NCI-H2081 treated with DMSO at 0.1 percent for 48 hours (cell line): ENCODE results near the gene HECTD4.
"Not testable (repeated sequence)": the region's sequence is repeated elsewhere in the genome, so short reads cannot be mapped to it uniquely, and the experiment has no call there.

ENCODE experiments used
- DNase-seq: peaks from one replicate; lab custom pipeline; 2025; lab: John Stamatoyannopoulos, UW

HECTD4 gene, protein sequence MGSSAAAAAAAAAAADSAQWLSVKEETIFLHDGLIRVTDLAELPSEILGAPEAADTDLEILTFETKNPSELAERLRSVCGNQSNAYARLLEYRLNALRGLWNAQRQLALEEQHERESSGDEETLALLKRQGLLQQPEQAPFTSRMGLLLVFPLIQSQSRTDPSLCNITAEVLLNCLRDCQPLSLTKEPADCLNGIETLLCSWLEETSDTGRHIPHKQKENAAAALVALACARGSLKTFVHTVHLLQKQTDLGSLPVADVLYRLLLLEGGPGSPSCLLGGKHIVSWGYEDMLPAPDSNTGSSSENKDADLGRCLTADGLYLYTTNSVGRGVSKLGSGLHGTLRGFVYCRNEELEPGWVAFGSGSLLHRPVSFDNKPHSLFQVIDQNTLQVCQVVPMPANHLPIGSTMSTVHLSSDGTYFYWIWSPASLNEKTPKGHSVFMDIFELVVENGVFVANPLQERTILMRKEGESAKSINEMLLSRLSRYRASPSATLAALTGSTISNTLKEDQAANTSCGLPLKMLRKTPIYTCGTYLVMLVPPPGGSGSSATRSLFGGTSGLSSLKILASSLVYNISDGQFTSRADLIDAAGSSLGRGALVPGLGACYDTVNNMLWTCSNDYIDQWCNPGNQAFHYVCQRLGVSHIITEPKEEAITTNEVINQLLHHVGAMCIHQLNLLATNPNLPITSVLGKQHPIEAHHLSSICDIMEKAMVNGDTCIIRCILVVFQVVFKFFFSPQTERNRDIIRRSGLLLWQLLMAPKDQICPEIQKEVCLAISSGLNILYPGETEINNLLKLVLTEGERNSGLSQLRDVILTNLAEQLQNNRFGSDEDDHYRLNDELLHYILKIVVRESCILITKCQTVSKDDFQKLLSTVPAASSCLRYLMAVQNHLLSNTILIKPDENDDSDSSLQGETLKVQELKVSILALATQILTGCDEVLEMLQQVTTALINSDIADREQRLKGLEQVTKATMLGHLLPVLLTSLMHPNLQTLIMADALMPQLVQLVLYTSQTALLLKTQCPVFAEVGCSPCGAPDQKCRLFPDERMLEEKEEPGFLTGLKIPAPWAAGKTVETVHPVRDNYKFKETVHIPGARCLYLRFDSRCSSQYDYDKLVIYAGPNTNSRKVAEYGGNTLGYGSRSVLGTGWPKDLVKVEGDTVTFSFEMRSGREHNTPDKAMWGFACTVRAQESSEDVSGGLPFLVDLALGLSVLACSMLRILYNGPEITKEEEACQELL (N-terminal part only)

DNA sequence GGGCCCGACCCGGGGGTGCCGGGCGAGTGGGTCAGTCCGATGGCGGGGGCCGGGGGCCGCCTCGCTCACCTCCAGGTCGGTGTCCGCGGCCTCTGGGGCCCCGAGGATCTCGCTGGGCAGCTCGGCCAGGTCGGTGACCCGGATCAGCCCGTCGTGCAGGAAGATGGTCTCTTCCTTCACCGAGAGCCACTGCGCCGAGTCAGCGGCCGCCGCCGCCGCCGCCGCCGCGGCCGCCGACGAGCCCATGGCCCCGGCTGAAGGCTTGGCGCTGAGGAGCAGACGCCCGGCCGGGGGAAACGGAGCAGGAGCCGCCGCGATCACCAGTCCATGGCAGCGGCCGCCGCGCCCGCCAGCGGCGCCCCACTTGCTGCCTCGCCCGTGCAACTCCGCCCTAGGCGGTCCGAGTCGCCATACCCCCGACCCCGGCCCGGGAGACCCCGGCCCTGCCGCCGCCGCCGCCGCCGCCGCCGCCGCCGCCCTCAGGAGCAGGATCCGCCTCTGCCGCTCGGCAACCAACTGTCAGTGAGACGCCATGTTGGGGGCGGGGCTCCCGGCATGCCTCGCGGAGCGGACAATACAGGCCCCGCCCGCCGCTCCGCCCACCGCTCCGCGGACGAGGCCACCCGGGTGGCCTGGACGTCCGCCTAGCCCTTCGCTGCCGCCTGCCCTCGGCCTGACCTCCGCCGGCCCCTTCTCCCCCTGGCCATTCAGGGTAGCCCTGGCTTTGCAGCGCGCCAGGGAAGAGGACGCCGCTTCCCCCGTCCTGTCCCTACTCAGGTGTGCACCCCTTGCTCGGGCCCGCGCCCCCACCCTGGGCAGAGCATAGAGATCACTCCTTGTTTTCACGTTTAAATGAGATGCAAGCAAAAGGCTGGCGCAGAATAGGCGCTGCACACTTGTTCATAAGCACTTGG lies at the start of gene HECTD4:
HECTD4 (minus strand) TSS at position 549 of the 914 bp plus-strand sequence; CDS start at position 246, 303 bp downstream.
- DNase-seq = peak; percentile 54

DNA sequence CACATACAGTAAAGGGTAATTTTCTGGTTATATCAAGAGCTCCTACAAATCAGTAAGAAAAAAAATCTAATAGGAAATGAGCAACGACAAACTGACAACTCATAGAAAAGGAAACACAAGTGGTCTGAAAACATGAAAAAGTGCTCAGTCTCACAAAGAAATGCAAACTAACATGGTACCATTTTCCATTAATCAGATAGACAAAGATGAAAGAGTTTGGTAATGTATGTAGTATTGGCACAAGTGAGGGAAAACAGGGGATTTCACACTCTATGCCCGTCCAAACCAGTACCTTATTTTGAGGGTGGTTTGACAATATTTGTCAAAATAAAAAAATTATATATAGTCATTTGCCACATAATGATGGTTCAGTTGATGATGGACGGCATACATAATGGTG lies 49.7 kb upstream of the HECTD4 start:
- DNase-seq = no peak

DNA sequence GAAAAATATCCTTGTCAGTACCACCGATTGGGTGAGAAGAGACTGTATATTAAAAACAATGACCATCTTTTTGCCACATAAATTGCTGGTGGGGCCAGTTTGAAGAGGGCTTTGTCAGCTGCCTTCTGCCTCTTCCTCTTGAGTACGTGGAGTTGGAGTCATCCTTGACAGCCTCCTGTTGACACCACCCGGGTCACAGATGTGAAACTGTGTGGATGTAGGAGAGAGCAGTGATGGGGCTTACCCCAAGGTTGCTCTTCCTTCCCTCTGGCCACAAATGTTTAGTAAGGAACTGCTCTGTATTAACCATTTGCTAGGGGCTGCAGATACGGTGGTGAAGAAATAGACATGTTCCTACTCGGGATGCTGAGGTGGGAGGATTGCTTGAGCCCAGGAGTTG lies 48.7 kb upstream of the HECTD4 start:
- no peak for DNase-seq

DNA sequence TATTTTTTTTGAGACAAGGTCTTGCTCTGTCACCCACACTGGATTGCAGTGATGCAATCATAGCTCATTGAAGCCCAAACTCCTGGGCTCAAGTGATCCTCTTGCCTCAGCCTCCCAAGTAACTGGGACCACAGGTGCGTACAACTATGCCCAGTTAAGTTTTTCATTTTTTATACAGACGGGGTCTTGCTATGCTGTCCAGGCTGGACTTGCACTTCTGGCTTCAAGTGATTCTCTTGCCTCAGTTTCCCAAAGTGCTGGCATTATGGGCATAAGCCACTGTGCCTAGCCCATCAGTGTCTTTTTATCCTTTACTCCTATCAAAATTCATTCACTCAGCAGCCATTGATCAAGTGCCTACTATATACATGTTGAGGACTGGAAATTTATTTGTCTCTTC lies 45.5 kb upstream of the HECTD4 start:
- DNase-seq = no peak

DNA sequence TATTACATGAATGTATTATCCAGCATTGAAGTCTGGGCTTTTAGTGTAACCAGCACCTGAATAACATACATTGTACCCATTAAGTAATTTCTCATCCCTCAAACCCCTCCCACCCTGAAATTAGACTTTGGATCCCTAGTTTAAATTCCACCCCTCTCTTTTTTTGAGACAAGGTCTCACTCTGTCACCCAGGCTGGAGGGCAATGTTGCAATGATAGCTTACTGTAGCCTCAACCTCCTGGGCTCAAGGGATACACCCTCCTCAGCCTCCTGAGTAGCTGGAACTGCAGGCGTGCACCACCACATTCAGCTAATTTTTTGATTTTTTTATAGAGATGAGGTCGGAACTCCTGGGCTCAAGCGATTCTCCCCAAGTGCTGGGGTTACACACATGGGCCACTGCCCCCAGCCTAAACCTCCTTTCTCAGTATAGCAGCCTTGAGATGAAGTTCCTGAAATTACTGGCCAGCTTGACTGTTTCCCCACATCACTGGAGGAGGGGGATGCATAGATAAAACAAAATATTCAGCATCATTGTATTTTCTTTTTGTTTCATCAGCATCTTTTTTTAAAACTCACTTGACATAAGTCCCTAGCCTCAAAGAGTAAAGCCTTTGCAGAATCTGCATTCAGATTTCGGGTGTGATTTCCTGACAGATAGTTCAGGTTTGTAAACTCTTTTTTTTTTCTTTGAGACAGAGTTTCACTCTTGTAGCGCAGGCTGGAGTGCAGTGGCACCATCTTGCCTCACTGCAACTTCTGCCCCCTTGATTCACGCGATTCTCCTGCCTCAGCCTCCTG lies 43.6 kb upstream of the HECTD4 start:
- no peak for DNase-seq

DNA sequence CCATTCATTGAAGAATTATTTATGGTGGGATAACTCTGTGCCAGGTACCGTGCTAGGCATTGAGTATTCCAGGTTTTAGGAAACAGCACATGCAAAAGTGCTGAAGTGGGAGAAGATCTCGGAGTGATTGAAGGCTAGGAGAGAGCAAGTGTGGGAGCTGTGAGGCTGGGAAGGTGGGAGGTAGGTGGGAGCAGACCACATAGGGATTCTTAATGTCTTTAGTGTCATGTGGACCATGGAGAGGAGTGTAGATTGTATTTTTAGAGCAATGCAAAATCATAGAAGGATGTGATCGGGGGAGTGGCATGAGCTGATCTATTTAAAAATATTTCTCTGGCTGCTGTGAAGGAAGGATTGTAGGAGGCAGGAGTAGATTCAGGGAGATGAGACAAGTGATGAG lies 41.9 kb upstream of the HECTD4 start:
- no peak for DNase-seq

DNA sequence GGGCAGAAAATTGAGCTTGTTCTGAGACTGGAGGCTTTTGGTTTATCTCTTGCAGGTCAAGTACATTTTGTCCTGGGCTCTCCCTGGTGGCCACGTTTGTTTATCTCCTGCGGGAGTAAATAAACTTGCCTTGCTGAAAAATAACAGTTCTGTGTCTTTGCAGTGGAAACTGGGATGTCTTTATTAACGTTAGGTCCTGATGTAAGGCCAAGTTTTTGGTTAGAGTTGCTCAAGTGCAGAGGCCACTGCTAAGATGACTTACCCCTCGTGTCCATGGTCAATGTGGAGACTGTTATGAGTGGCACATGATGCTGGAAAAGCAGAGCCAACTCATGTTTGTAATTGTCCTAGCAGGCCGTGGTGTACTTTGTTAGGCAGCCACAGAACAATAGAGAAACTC lies 40.3 kb upstream of the HECTD4 start:
- DNase-seq = no peak

DNA sequence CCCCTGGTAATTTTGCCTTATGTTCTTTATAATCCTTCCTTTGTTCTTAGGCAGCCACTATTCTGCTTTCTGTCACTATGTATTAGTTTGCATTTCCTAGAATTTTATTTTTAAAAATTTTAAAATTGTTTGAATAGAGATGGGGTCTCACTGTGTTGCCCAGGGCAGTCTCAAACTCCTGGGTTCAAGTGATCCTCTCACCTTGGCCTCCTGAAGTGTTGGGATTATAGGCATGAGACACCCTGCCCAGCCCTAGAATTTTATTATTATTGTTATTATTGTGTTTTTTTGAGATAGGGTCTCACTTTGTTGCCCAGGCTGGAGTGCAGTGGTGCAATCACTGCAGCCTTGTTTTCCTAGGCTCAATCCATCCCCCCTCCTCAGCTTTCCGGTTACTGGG lies 39.1 kb upstream of the HECTD4 start:
- no peak for DNase-seq

DNA sequence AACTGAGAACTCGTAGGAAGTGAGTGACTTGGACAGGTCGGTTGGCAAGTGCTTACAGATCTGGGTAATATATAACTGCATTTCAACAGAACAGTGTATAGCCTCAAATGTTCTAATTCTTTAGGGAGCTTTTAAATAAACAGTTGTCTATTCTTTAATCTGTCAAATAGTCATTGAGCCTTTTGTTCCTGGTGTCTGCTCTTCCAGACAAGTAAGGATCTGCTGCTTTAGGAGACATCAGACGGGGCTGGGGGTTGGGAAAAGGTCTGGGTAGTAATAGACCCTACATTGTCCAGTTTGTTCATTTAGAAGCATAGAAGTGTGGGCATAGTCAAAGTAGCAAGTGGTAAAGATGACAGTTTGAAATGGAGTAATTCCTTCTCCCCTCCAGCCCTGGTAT lies 38.5 kb upstream of the HECTD4 start:
- no peak for DNase-seq

DNA sequence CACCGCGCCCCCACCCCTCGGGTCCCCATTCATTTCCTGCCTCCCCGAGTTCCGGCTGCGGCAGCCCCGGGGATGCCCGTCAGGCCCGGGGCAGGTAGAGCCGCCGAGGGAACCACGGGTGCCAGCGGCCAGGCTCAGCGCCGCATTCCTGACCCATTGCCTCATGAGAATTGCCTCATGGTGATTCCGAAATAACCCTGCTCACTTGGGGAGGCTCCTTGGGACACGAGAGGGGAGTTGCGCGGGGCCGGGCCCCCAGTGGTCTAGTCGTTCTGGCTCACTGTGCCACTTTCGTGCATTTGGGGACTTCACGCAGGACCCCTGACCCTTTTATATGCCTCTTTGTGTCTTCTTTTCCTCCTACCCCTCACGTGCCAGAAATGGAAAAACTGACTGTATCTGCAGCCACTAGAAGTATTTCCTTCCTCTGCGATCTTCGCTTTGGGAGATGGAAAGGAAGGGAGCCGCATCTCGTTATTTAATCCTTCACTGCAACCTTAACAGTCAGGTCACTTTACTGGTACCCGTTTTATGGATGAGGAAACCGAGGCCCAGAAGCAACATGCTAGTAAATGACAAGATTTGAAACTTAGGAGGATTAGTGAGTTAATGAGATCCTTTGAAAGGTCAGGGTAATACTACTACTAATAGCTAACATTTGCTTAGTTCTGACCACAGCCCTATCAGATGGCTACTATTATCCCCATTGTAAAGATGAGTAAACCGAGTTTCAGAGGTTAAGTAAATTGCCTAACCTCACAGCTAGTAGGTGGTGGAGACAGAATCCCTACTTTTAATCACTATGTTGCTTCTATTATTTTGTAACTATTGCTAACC lies 37.3 kb upstream of the HECTD4 start:
- no peak for DNase-seq

DNA sequence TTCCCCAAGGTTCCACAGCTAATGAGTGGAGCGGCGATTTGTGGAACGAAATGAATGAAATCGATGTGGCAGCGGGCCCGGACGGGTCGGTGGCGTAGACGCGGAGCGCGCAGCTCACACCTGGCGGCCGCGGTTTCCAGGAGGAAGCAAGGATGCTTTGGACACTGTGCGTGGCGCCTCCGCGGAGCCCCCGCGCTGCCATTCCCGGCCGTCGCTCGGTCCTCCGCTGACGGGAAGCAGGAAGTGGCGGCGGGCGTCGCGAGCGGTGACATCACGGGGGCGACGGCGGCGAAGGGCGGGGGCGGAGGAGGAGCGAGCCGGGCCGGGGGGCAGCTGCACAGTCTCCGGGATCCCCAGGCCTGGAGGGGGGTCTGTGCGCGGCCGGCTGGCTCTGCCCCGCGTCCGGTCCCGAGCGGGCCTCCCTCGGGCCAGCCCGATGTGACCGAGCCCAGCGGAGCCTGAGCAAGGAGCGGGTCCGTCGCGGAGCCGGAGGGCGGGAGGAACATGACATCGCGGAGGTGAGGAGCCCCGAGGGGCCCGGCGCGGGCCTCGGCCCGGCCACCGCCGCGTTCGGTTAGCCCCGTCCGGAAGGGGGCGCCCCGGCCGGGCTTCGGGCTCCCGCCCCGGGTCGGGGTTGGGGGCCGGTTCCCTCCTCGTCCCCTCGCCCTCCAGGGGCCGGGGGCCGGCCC lies 36.5 kb upstream of the HECTD4 start, which contains the start of gene PTPN11:
PTPN11 (plus strand) TSS at position 340 of the 689 bp plus-strand sequence; CDS start at position 505, 165 bp downstream.
- DNase-seq = no peak

DNA sequence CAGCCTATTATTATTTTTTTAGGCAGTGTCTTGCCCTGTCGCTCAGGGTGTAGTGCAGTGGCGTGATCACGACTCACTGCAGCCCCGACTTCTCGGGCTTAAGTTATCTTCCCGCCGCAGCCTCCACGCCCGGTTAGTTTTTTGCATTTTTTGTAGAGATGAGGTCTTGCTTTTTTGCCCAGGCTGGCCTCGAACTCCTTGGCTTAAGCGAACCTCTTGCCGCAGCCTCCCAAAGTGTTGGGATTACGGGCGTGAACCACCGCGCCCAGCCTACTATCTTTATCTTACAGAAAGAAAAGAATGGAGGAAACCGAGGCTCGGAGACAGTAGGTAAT lies 36.0 kb upstream of the HECTD4 start:
- no peak for DNase-seq

DNA sequence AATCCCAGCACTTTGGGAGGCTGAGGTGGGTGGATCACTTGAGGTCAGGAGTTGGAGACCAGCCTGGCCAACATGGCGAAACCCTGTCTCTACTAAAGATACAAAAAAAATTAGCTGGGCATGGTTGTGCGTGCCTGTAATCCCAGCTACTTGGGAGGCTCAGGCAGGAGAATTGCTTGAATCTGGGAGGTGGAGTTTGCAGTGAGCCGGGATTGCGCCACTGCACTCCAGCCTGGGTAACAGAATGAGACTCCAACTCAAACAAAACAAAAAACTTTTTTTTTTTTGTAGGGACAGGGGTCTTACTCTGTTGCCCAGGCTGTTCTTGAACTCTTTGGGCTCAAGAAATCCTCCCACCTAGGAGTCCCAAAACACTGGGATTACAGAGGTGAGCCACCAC lies 33.2 kb upstream of the HECTD4 start:
- not testable (repeated sequence) for DNase-seq

DNA sequence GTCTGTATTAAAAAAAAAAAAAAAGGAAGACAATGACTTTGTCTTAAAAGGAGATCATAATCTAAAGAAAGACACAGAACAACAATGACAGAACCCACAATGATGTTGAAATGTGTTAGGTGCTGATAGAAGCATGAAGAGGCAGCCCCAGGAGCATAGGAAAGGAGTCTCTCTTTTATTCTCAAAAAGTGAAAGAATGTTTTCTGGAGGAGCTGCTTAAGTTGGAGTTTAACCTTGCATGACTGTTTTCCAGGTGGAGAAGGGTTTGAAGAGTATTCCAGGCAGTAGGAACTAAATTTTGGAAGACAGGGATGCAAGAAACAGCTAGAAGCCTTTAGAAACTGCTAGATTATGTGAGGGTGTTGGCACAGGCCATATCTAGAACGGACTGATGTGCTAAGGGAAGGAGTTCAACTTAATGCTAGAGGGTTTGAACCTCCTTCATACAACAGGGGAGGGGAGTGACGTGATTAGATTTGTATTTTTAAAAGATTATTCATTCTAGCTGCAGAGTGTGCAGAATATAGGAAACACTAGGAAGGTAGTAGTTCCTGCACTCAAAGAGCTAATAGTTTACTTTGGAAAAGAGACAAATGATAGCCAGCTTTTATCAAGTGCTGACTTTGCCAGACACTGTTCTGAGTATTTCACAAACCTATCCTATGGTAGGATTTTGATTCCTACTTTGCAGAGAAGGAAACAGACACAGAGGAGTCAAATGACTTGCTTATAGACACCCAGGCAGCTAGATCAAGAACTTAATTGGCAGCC lies 31.8 kb upstream of the HECTD4 start:
- DNase-seq = no peak

DNA sequence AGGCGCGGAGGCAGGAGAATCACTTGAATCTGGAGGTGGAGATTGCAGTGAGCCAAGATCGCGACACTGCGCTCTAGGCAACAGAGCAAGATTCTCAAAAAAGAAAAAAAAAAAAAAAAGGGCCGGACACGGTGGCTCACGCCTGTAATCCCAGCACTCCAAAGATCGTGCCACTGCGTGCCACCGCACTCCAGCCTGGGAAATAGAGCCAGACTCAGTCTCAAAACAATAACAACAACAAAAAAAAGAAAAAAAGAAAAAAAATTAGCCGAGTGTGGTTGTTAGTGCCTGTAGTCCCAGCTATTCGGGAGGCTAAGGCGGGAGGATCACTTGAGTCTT lies 27.6 kb upstream of the HECTD4 start:
- DNase-seq = no peak

DNA sequence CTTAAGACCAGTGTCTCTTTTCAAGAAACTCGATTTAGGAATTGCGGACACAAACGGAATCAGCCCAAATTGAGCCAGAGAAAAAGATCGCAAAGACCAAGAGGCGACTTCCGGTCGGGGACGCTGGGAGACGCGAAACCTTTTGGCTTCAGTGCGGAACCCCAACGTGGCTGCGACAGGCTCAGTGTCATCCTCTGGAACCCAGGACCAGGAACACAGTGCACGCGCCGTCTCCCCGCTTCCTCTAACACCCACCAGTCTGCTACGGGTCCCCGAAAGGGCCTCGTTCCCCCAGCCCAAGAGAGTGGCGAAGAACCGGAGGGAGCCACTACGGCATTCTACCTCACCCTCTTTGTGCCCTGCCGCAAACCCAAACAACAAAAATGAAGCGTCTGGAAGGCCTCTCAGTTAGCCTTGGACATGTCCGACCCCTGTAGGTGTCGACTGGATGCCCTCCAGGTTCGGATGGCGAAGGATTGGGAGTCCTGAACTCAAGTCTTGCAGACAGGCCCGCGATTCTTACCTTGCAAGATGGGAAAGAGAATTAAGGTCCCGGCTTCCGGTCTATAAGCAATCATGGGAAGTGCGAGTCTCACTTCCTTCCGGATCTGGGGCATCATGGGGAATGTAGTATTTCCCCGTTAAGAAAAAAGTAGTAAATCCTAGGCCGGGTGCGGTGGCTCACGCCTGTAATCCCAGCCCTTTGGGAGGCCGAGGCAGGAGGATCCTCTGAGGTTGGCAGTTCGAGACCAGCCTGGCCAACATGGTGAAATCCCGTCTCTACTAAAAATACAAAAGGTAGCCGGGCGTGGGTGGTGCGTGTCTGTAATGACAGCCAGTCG lies 27.1 kb upstream of the HECTD4 start, which contains the start of gene RPL6:
RPL6 (minus strand) TSS at position 542 of the 842 bp plus-strand sequence. CDS start 949 bp downstream, outside the sequence.
- DNase-seq = peak; percentile 83

DNA sequence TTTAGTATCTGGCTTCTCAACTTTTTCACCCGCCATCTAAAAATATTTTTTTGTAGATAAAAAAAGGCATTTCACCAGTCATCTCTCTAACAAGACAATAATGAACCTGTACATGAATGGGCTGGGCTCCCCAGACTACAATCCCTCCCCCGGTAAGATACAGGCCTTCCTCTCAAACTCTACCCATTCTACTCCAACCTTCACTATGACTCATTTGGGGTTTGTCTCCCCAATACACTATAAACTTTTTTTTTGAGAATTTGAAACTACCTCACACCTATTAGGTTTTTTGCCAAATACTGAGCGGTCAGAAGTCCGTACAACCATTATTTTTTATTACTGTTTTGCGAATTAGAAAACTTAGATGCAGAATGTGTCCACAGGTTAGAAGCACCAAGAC lies 26.4 kb upstream of the HECTD4 start:
- no peak for DNase-seq
